IMR-90 (cell line): ENCODE results near the gene CELA1. TPM values are rescaled to one million over a fixed set of nuclear protein-coding genes. Genes with fewer than 3 reads are reported as not detected.
A peak's percentile ranks its signal among the peaks of the same experiment; 100 is the strongest.

Source experiments
- ATAC-seq: fragments of 200-7000 bp; cut with Tn5 transposase; 2 replicates; pipeline ENCODE4 v1.9.1; 2020; ENCODE audit warnings: low read depth, mild to moderate bottlenecking, moderate library complexity
- Bru-seq: library from RNA; stranded (reverse); fragments of 400-500 nt; gene quantifications from one replicate; lab custom pipeline; 2021; lab: Mats Ljungman, UMichigan
- BruChase-seq, 2 experiments: library from RNA; stranded (reverse); fragments of 400-500 nt; gene quantifications; one replicate each; lab custom pipeline; 2021; lab: Mats Ljungman, UMichigan
- BruUV-seq: library from RNA; stranded (reverse); fragments of 400-500 nt; replicated peaks from 2 replicates; lab custom pipeline; 2021; lab: Mats Ljungman, UMichigan
- CTCF ChIA-PET: fragments of 300-600 bp; formaldehyde crosslinking; extraction: SDS; loops from one replicate; lab custom pipeline; 2021; ENCODE audit warnings: antibody characterized with exemption; lab: Yijun Ruan, JAX
- POLR2A ChIA-PET: fragments of 300-600 bp; sonication (Branson Sonifier 250); formaldehyde crosslinking; loops from one replicate; lab custom pipeline; 2022; ENCODE audit warnings: antibody characterized with exemption; ENCODE audit not compliant: unreplicated experiment; lab: Charles Lee
- DNase-seq: peaks from one replicate; pipeline ENCODE4 v3.0.0; 2013
- H2AFZ ChIP-seq: replicated peaks from 2 replicates; pipeline ENCODE3; 2013; ENCODE audit warnings: low read length, mild to moderate bottlenecking; ENCODE audit not compliant: poor library complexity
- H2AK5ac ChIP-seq: 2 replicates; pipeline ENCODE4 v1.6.1; 2013; ENCODE audit warnings: low read depth, low read length, inconsistent platforms
- H2AK9ac ChIP-seq: replicated peaks from 2 replicates; pipeline ENCODE3; 2013; ENCODE audit warnings: mild to moderate bottlenecking, low read depth, low read length, moderate library complexity; ENCODE audit not compliant: poor library complexity
- H2BK120ac ChIP-seq: 2 replicates; pipeline ENCODE4 v1.6.1; 2013; ENCODE audit warnings: low read depth, low read length, inconsistent platforms
- H2BK15ac ChIP-seq: 3 replicates; pipeline ENCODE4 v1.6.1; 2013; ENCODE audit warnings: low read depth, low read length, inconsistent platforms
- H2BK20ac ChIP-seq: 2 replicates; pipeline ENCODE4 v1.6.1; 2013; ENCODE audit warnings: low read depth, mild to moderate bottlenecking, inconsistent platforms, low read length, moderate library complexity
- H2BK5ac ChIP-seq: 2 replicates; pipeline ENCODE4 v1.6.1; 2013; ENCODE audit warnings: mild to moderate bottlenecking, low read depth, low read length, inconsistent platforms; ENCODE audit not compliant: poor library complexity, severe bottlenecking
- H3K14ac ChIP-seq: replicated peaks from 2 replicates; pipeline ENCODE4 v1.6.1; 2013; ENCODE audit warnings: low read depth, low read length, inconsistent platforms
- H3K18ac ChIP-seq: 2 replicates; pipeline ENCODE4 v1.6.1; 2013; ENCODE audit warnings: low read depth, low read length, control low read depth
- H3K23ac ChIP-seq: 2 replicates; pipeline ENCODE4 v1.6.1; 2013; ENCODE audit warnings: low read depth, low read length, inconsistent platforms
- H3K27ac ChIP-seq: 2 replicates; pipeline ENCODE4 v1.5.1; 2013; ENCODE audit warnings: mild to moderate bottlenecking, control low read depth, low read length; ENCODE audit not compliant: insufficient read depth
- H3K27me3 ChIP-seq: 2 replicates; pipeline ENCODE4 v1.6.1; 2013; ENCODE audit warnings: low read length; ENCODE audit not compliant: control insufficient read depth, insufficient read depth
- H3K36me3 ChIP-seq: 2 replicates; pipeline ENCODE4 v1.6.1; 2013; ENCODE audit warnings: low read length, mixed read lengths; ENCODE audit not compliant: control insufficient read depth, insufficient read depth
- H3K4ac ChIP-seq: 2 replicates; pipeline ENCODE4 v1.6.1; 2013; ENCODE audit warnings: low read depth, low read length, inconsistent platforms
- H3K4me1 ChIP-seq: 2 replicates; pipeline ENCODE4 v1.6.1; 2013; ENCODE audit warnings: low read length, mixed read lengths; ENCODE audit not compliant: control insufficient read depth, insufficient read depth
- H3K4me2 ChIP-seq: 2 replicates; pipeline ENCODE4 v1.6.1; 2013; ENCODE audit warnings: low read depth, mild to moderate bottlenecking, control low read depth, low read length, moderate library complexity
- H3K4me3 ChIP-seq: 2 replicates; pipeline ENCODE4 v1.5.1; 2013; ENCODE audit warnings: low read depth, mild to moderate bottlenecking, control low read depth, low read length, moderate library complexity; ENCODE audit not compliant: insufficient read depth
- H3K56ac ChIP-seq: 2 replicates; pipeline ENCODE4 v1.6.1; 2013; ENCODE audit warnings: low read length, inconsistent platforms; ENCODE audit not compliant: insufficient read depth; ENCODE audit errors: extremely low read depth
- H3K79me1 ChIP-seq, 2 experiments: 2 replicates each; pipeline ENCODE4 v1.6.1; 2013; ENCODE audit warnings: low read length in 2 of 2, inconsistent platforms in 1 of 2, low read depth in 1 of 2
- H3K9ac ChIP-seq: 2 replicates; pipeline ENCODE4 v1.6.1; 2013; ENCODE audit warnings: low read depth, low read length, control low read depth
- H3K9me1 ChIP-seq: 2 replicates; pipeline ENCODE4 v1.6.1; 2013; ENCODE audit warnings: low read length, inconsistent platforms; ENCODE audit not compliant: insufficient read depth
- H3K9me3 ChIP-seq: 2 replicates; pipeline ENCODE4 v1.6.1; 2013; ENCODE audit warnings: low read length; ENCODE audit not compliant: control insufficient read depth, insufficient read depth
- H4K20me1 ChIP-seq: 2 replicates; pipeline ENCODE4 v1.6.1; 2013; ENCODE audit warnings: low read length, inconsistent platforms; ENCODE audit not compliant: insufficient read depth
- H4K5ac ChIP-seq: 2 replicates; pipeline ENCODE4 v1.6.1; 2013; ENCODE audit warnings: mild to moderate bottlenecking, low read depth, low read length, control low read depth
- H4K8ac ChIP-seq, 2 experiments: 2 replicates each; pipeline ENCODE4 v1.6.1; 2013; ENCODE audit warnings: low read depth in 2 of 2, low read length in 2 of 2, control low read depth in 1 of 2, inconsistent platforms in 1 of 2
- H4K91ac ChIP-seq: 2 replicates; pipeline ENCODE4 v1.6.1; 2013; ENCODE audit warnings: low read depth, low read length, inconsistent platforms; ENCODE audit not compliant: insufficient read depth
- MAFK ChIP-seq: IDR thresholded peaks from 2 replicates; pipeline ENCODE4 v1.6.1; 2012; ENCODE audit warnings: low read depth, low read length, improper control_type of control experiment
- WGBS, 2 experiments: methylation state at CpG; one replicate each; pipeline versions ENCODE4 v1.1.5 to v1.1.7; 2013; ENCODE audit warnings: missing lambda C conversion rate in 2 of 2; ENCODE audit not compliant: insufficient read length in 1 of 2; ENCODE audit errors: extremely low coverage in 2 of 2; 5-methylcytosine and 5-hydroxymethylcytosine counted together
- dilution Hi-C: fragments of 300-500 bp; cut with HindIII; formaldehyde crosslinking; loops from one replicate; pipeline ENCODE4 v1.14.3; 2018; ENCODE audit warnings: low sequenced_read_pairs; ENCODE audit not compliant: unreplicated experiment
- in situ Hi-C: fragments of 300-500 bp; cut with MboI; formaldehyde crosslinking; loops from 3 replicates; pipeline ENCODE4 v1.14.3; 2019; ENCODE audit warnings: low sequenced_read_pairs, inconsistent platforms, mixed read lengths
- intact Hi-C: fragments of 100-400 bp; cut with micrococcal nuclease; formaldehyde crosslinking; loops from 2 replicates; pipeline ENCODE4 v1.10.0; 2022
- long read RNA-seq: library from polyadenylated mRNA; unstranded; transcript quantifications from one replicate; pipeline ENCODE4 v2.0.0, GENCODE V29; 2021; ENCODE audit not compliant: unreplicated experiment
- polyA plus RNA-seq, 3 experiments: library from polyadenylated mRNA; depleted of rRNA; stranded (reverse); fragments of >200 nt; gene quantifications; 2 replicates each; pipeline ENCODE4 v1.2.3, GENCODE V29; 2012; ENCODE audit warnings: low replicate concordance in 1 of 3
- total RNA-seq: library from RNA; depleted of rRNA; stranded (reverse); fragments of >200 nt; gene quantifications from 2 replicates; pipeline ENCODE4 v1.2.3, GENCODE V29; 2012; rRNA removed
- TF ChIP-seq, protein P1 (sequence below): fragments of 150-350 bp; IDR thresholded peaks from 2 replicates; pipeline ENCODE4 v1.6.1; 2016; ENCODE audit warnings: low read depth, mild to moderate bottlenecking, low read length, moderate library complexity, borderline replicate concordance

CELA1 gene
- not detected in 2 replicates for total RNA-seq
- not detected in 2 replicates for polyA plus RNA-seq (2012; rRNA removed)
- 0.08 TPM in 1 of 2 replicates, not detected in the other for polyA plus RNA-seq (2012; cell fraction: cytosol; rRNA removed)
- 0.23 TPM in 1 of 2 replicates, not detected in the other for polyA plus RNA-seq (2012; cell fraction: nucleus; rRNA removed; ENCODE audit: low replicate concordance)
- not detected for Bru-seq, nascent RNA
- BruChase-seq, experiment 1, labeled RNA remaining after a 6-hour chase, result not detected
- not detected for BruChase-seq, experiment 2, labeled RNA remaining after a 2-hour chase
- long read RNA-seq, result 0 reads

DNA sequence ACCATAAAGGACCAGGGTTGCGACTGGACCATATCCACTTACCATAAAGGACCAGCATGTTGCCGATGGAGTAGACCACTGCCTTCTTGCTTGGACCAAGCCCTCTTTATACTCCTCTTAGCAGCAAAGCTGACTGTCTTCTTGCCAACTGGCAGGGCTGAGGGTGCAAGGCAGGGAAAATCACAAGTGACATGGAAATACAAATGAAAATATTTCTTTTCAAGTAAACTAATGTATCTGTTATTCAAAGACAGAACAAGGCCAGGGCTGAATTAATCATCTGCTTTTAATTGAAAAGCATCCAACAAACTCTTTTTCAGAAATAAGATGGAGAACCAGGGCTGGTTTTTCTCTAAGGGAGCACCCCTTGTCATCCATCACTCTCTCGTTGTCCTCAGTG lies at the start of gene CELA1:
Gene CELA1 (minus strand): TSS at position 99 of the 400 bp plus-strand sequence. CDS start 41 bp downstream, at position 58.
- H4K8ac ChIP-seq, result peak within 1 kb of the TSS in 1 of 2 experiments; percentile 27; a peak in 1 of 4 replicates
- no peak within 1 kb of the TSS for H2BK20ac ChIP-seq
- no peak within 1 kb of the TSS for H3K23ac ChIP-seq
- H2BK15ac ChIP-seq, result no peak within 1 kb of the TSS; the same call in 2 of the 3 replicates
- peak within 1 kb of the TSS; percentile 56 for H2AFZ ChIP-seq
- TF ChIP-seq, protein P1, sequence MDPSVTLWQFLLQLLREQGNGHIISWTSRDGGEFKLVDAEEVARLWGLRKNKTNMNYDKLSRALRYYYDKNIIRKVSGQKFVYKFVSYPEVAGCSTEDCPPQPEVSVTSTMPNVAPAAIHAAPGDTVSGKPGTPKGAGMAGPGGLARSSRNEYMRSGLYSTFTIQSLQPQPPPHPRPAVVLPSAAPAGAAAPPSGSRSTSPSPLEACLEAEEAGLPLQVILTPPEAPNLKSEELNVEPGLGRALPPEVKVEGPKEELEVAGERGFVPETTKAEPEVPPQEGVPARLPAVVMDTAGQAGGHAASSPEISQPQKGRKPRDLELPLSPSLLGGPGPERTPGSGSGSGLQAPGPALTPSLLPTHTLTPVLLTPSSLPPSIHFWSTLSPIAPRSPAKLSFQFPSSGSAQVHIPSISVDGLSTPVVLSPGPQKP, result no peak
- TF ChIP-seq MAFK, result no peak
- no peak within 1 kb of the TSS for H4K91ac ChIP-seq
- no peak within 1 kb of the TSS for H3K18ac ChIP-seq
- no TSS peak for BruUV-seq
- H3K27ac ChIP-seq, result no peak within 1 kb of the TSS
- POLR2A ChIA-PET, result no interaction called here
- no peaks in the 10 kb centered on the region for H3K27me3 ChIP-seq
- peak within 1 kb of the TSS; percentile 21; the same call in 1 of the 2 replicates for H2AK5ac ChIP-seq
- no peak within 1 kb of the TSS for H2BK5ac ChIP-seq
- DNase-seq, result no peak
- peak within 1 kb of the TSS; percentile 25; the same call in 1 of the 2 replicates for H3K14ac ChIP-seq
- H2BK120ac ChIP-seq, result no peak within 1 kb of the TSS
- H3K9me1 ChIP-seq, result peaks cover 2% of the 10 kb centered on the region
- WGBS, 2 experiments, result no CpG with 5 or more reads among the region's 3 CpGs
- ATAC-seq, result no peak
- no peak within 1 kb of the TSS for H3K4me2 ChIP-seq
- CTCF ChIA-PET, result no interaction called here
- no peaks in the 10 kb centered on the region for H3K36me3 ChIP-seq
- H4K20me1 ChIP-seq, result no peaks in the 10 kb centered on the region
- no peak within 1 kb of the TSS for H3K56ac ChIP-seq
- no peak within 1 kb of the TSS for H3K4me3 ChIP-seq
- no peaks in the 10 kb centered on the region for H3K9me3 ChIP-seq
- H3K4ac ChIP-seq, result peak within 1 kb of the TSS; percentile 32
- dilution Hi-C loops (no loop called here), in situ Hi-C loops (loop anchor here (10.0 kb wide), 2 partner anchors 262 to 522 kb away; partner anchors contain the start of gene CSRNP2), intact Hi-C loops (loop anchor here (10.0 kb wide), 1 partner anchor 262 kb away; the partner anchor contains the start of gene CSRNP2)
- H3K79me1 ChIP-seq, result no peaks in the 10 kb centered on the region
- H3K9ac ChIP-seq, result no peak within 1 kb of the TSS
- H2AK9ac ChIP-seq, result peak within 1 kb of the TSS; percentile 11
- no peak within 1 kb of the TSS for H4K5ac ChIP-seq
- peaks cover 6% of the 10 kb centered on the region for H3K4me1 ChIP-seq
